Measurements from ENCODE around the gene KRT14.
"Not testable (repeated sequence)": the region's sequence is repeated elsewhere in the genome, so short reads cannot be mapped to it uniquely, and the experiment has no call there.

The KRT14 gene

GRCh38 chr17:41610061-41610517, 23.4 kb upstream of the KRT14 start:
- DNase-seq (ENCODE audit: low read depth, low spot score): peak; percentile 82

- not testable (repeated sequence) for DNase-seq (ENCODE audit: low read depth, low spot score)
Observed at GRCh38 chr17:41606930-41607329, 20.2 kb upstream of the KRT14 start.

GRCh38 chr17:41602524-41602923, 15.8 kb upstream of the KRT14 start:
- DNase-seq (ENCODE audit: low read depth, low spot score): no peak

GRCh38 chr17:41600318-41600717, 13.6 kb upstream of the KRT14 start:
- DNase-seq (ENCODE audit: low read depth, low spot score): no peak

- DNase-seq (ENCODE audit: low read depth, low spot score): no peak
Observed at GRCh38 chr17:41599680-41600079, 13.0 kb upstream of the KRT14 start.

- DNase-seq (ENCODE audit: low read depth, low spot score): no peak
Observed at GRCh38 chr17:41595585-41595984, 8.9 kb upstream of the KRT14 start.

- no peak for DNase-seq (ENCODE audit: low read depth, low spot score)
Observed at GRCh38 chr17:41594363-41594915, 7.7 kb upstream of the KRT14 start.

GRCh38 chr17:41593306-41593981, 6.7 kb upstream of the KRT14 start:
- no peak for DNase-seq (ENCODE audit: low read depth, low spot score)

- no peak for DNase-seq (ENCODE audit: low read depth, low spot score)
Observed at GRCh38 chr17:41592601-41593305, 6.1 kb upstream of the KRT14 start.

GRCh38 chr17:41589301-41589700, 2.6 kb upstream of the KRT14 start:
- no peak for DNase-seq (ENCODE audit: low read depth, low spot score)

- no peak for DNase-seq (ENCODE audit: low read depth, low spot score)
Observed at GRCh38 chr17:41588126-41588810, 1.6 kb upstream of the KRT14 start.

- DNase-seq (ENCODE audit: low read depth, low spot score): no peak
Observed at GRCh38 chr17:41585301-41586056, 1.2 kb downstream of the KRT14 start.

GRCh38 chr17:41584331-41584927, 2.3 kb downstream of the KRT14 start:
- not testable (repeated sequence) for DNase-seq (ENCODE audit: low read depth, low spot score)

- no peak for DNase-seq (ENCODE audit: low read depth, low spot score)
Observed at GRCh38 chr17:41583137-41584127, 3.3 kb downstream of the KRT14 start.

- not testable (repeated sequence) for DNase-seq (ENCODE audit: low read depth, low spot score)
Observed at GRCh38 chr17:41582061-41582968, 4.4 kb downstream of the KRT14 start.

GRCh38 chr17:41581366-41582060, 5.2 kb downstream of the KRT14 start:
- DNase-seq (ENCODE audit: low read depth, low spot score): no peak

- DNase-seq (ENCODE audit: low read depth, low spot score): no peak
Observed at GRCh38 chr17:41580687-41581365, 5.9 kb downstream of the KRT14 start.

- no peak for DNase-seq (ENCODE audit: low read depth, low spot score)
Observed at GRCh38 chr17:41580244-41580575, 6.5 kb downstream of the KRT14 start.

All from ELF-1 (cell line).